HCT116 (cell line): ENCODE data around the gene DERA. TPM values are rescaled to one million over a fixed set of nuclear protein-coding genes. Genes with fewer than 3 reads are reported as not detected.

Experiments
- ATAC-seq: fragments of 200-7000 bp; cut with Tn5 transposase; 2 replicates; pipeline ENCODE4 v1.9.1; 2020; ENCODE audit warnings: mild to moderate bottlenecking, moderate library complexity
- BruUV-seq: library from RNA; stranded (reverse); fragments of 400-500 nt; replicated peaks from 2 replicates; lab custom pipeline; 2021; lab: Mats Ljungman, UMichigan
- CTCF ChIA-PET: fragments of 300-600 bp; sonication (Branson Sonifier 250); formaldehyde crosslinking; loops from one replicate; lab custom pipeline; 2021; ENCODE audit warnings: antibody characterized with exemption; lab: Charles Lee
- POLR2A ChIA-PET: fragments of 300-600, 350-600 bp; sonication (Branson Sonifier 250); formaldehyde crosslinking; loops from one replicate; lab custom pipeline; 2021; ENCODE audit warnings: antibody characterized with exemption; lab: Charles Lee
- RAD21 ChIA-PET, 2 experiments: fragments of 300-600 bp; sonication (Branson Sonifier 250); formaldehyde crosslinking; loops; one replicate each; lab custom pipeline; 2023; ENCODE audit warnings: low total read pairs in 2 of 2; ENCODE audit not compliant: uncharacterized antibody in 2 of 2, unreplicated experiment in 2 of 2, low non-redundant PET in 1 of 2; lab: Charles Lee
- DNase-seq: peaks from one replicate; pipeline ENCODE4 v3.0.0-alpha.2; 2010; ENCODE audit warnings: low read depth, low spot score
- H2AFZ ChIP-seq: fragments of 200-600 bp; shearing (Covaris generic), sonication (generic); 2 replicates; pipeline ENCODE4 v1.6.1; 2017; ENCODE audit warnings: low read depth, mixed run types, mixed read lengths, antibody characterized with exemption, low read length; ENCODE audit not compliant: poor library complexity, severe bottlenecking
- H3K27ac ChIP-seq: 2 replicates; pipeline ENCODE4 v1.5.1; 2012; ENCODE audit warnings: low read depth, low read length
- H3K27me3 ChIP-seq: fragments of 200-600 bp; sonication (generic); 2 replicates; pipeline ENCODE4 v1.6.1; 2016; ENCODE audit warnings: mixed run types, low read length, mixed read lengths; ENCODE audit not compliant: insufficient read depth
- H3K36me3 ChIP-seq, 2 experiments: fragments of 200-500 bp in 1 of 2; fragments of 200-600 bp in 1 of 2; sonication (Bioruptor generic) in 1 of 2; sonication (generic) in 1 of 2; 2 replicates each; pipeline versions ENCODE4 v1.5.1 to v1.6.1; 2014 to 2016; ENCODE audit warnings: low read length in 2 of 2, inconsistent platforms in 1 of 2, mixed read lengths in 1 of 2, mixed run types in 1 of 2; ENCODE audit not compliant: insufficient read depth in 2 of 2, control insufficient read depth in 1 of 2
- H3K4me1 ChIP-seq, 2 experiments: fragments of 200-600 bp in 1 of 2; sonication (generic) in 1 of 2; 2 replicates each; pipeline versions ENCODE4 v1.5.1 to v1.6.1; 2012 to 2017; ENCODE audit warnings: low read length in 2 of 2, inconsistent platforms in 1 of 2, mild to moderate bottlenecking in 1 of 2, mixed read lengths in 1 of 2, mixed run types in 1 of 2, moderate library complexity in 1 of 2; ENCODE audit not compliant: insufficient read depth in 2 of 2, control insufficient read depth in 1 of 2
- H3K4me2 ChIP-seq: fragments of 200-600 bp; sonication (generic); 2 replicates; pipeline ENCODE4 v1.6.1; 2017; ENCODE audit warnings: mixed run types, low read length, mixed read lengths
- H3K4me3 ChIP-seq, 2 experiments: fragments of 200-600 bp in 1 of 2; sonication (generic) in 1 of 2; replicated peaks in 1 of 2; 2 replicates each; pipeline ENCODE4 v1.5.1; 2011 to 2016; ENCODE audit warnings: low read length in 2 of 2, control low read depth in 1 of 2, low read depth in 1 of 2, mild to moderate bottlenecking in 1 of 2, mixed read lengths in 1 of 2, mixed run types in 1 of 2
- H3K79me2 ChIP-seq: fragments of 200-600 bp; sonication (generic); 2 replicates; pipeline ENCODE4 v1.6.1; 2017; ENCODE audit warnings: mild to moderate bottlenecking, mixed run types, low read length, moderate library complexity, mixed read lengths; ENCODE audit not compliant: insufficient read depth
- H3K9ac ChIP-seq: fragments of 200-600 bp; sonication (generic); 2 replicates; pipeline ENCODE4 v1.6.1; 2016; ENCODE audit warnings: low read length, mixed read lengths
- H3K9me2 ChIP-seq: fragments of 200-600 bp; sonication (generic), shearing (Covaris generic); 2 replicates; pipeline ENCODE4 v1.6.1; 2017; ENCODE audit warnings: mixed run types, mild to moderate bottlenecking, moderate library complexity; ENCODE audit not compliant: insufficient read depth
- H3K9me3 ChIP-seq, 2 experiments: fragments of 200-500 bp in 1 of 2; fragments of 200-600 bp in 1 of 2; sonication (Bioruptor generic) in 1 of 2; sonication (generic) in 1 of 2; 2 replicates each; pipeline ENCODE4 v1.6.1; 2014 to 2017; ENCODE audit warnings: low read length in 2 of 2, mixed read lengths in 2 of 2, inconsistent platforms in 1 of 2, low read depth in 1 of 2, mild to moderate bottlenecking in 1 of 2, mixed run types in 1 of 2, moderate library complexity in 1 of 2; ENCODE audit not compliant: control insufficient read depth in 1 of 2, insufficient read depth in 1 of 2
- H4K20me1 ChIP-seq: fragments of 200-600 bp; sonication (generic), shearing (Covaris generic); 2 replicates; pipeline ENCODE4 v1.6.1; 2017; ENCODE audit warnings: mixed run types, mild to moderate bottlenecking, moderate library complexity; ENCODE audit not compliant: insufficient read depth
- ATF3 ChIP-seq: IDR thresholded peaks from 2 replicates; pipeline ENCODE4 v1.6.1; 2012
- CBX3 ChIP-seq: IDR thresholded peaks from 2 replicates; pipeline ENCODE4 v1.6.1; 2012; ENCODE audit warnings: low read depth
- EGR1 ChIP-seq: IDR thresholded peaks from 2 replicates; pipeline ENCODE4 v1.6.1; 2012; ENCODE audit warnings: low read depth
- ELF1 ChIP-seq: IDR thresholded peaks from 2 replicates; pipeline ENCODE4 v1.6.1; 2012; ENCODE audit warnings: low read depth, borderline replicate concordance
- EZH2phosphoT487 ChIP-seq: fragments of 200-600 bp; IDR thresholded peaks from 2 replicates; pipeline ENCODE4 v1.6.1; 2018; ENCODE audit warnings: antibody characterized with exemption, borderline replicate concordance
- POLR2AphosphoS5 ChIP-seq: IDR thresholded peaks from 2 replicates; pipeline ENCODE4 v1.6.1; 2011; ENCODE audit warnings: mild to moderate bottlenecking, low read depth, low read length, moderate library complexity
- RAD21 ChIP-seq: IDR thresholded peaks from 2 replicates; pipeline ENCODE4 v1.6.1; 2012; ENCODE audit warnings: low read depth, mild to moderate bottlenecking
- REST ChIP-seq: IDR thresholded peaks from 2 replicates; pipeline ENCODE4 v1.6.1; 2012; ENCODE audit warnings: low read depth
- SP1 ChIP-seq: IDR thresholded peaks from 2 replicates; pipeline ENCODE4 v1.6.1; 2012; ENCODE audit warnings: low read depth
- SRF ChIP-seq: IDR thresholded peaks from 2 replicates; pipeline ENCODE4 v1.6.1; 2012; ENCODE audit warnings: low read depth
- TCF7L2 ChIP-seq: IDR thresholded peaks from 2 replicates; pipeline ENCODE4 v1.7.0; 2011; ENCODE audit warnings: borderline replicate concordance, inconsistent platforms; ENCODE audit not compliant: insufficient read depth, insufficient read length; ENCODE audit errors: extremely low read depth
- ZBTB33 ChIP-seq: IDR thresholded peaks from 2 replicates; pipeline ENCODE4 v1.6.1; 2011; ENCODE audit warnings: mild to moderate bottlenecking, low read length, moderate library complexity; ENCODE audit not compliant: insufficient replicate concordance; ENCODE audit errors: extremely low read depth
- intact Hi-C: fragments of 100-400 bp; cut with micrococcal nuclease; formaldehyde crosslinking; loops from 2 replicates; pipeline ENCODE4 v1.10.0; 2022
- total RNA-seq: library from RNA; stranded (reverse); gene quantifications from one replicate; pipeline ENCODE4 v1.2.1, GENCODE V29; 2021; ENCODE audit not compliant: unreplicated experiment

The DERA gene
- total RNA-seq, 1 experiment from 2014 or later: 32.6 TPM

- DNase-seq: no peak
- no TSS peak for BruUV-seq
- RAD21 ChIA-PET: no interaction called here
- CTCF ChIA-PET: no interaction called here
- intact Hi-C loops: no loop called here
- H3K9me2 ChIP-seq: no peaks in the 10 kb centered on the region
- no peak; the same call in 1 of the 2 replicates for ATAC-seq
- H3K27me3 ChIP-seq: no peaks in the 10 kb centered on the region
- H3K36me3 ChIP-seq: no peaks in the 10 kb centered on the region
- peaks cover 2 to 22% of the 10 kb centered on the region in 2 experiments; a peak in 3 of 4 replicates for H3K4me1 ChIP-seq
- no peaks in the 10 kb centered on the region for H4K20me1 ChIP-seq
- POLR2A ChIA-PET: no interaction called here
- no peak overlapping the region for H3K27ac ChIP-seq
- no peak for TF ChIP-seq SRF
- TF ChIP-seq RAD21: no peak
- TF ChIP-seq POLR2AphosphoS5: no peak
- TF ChIP-seq TCF7L2: no peak
- TF ChIP-seq REST: no peak
- TF ChIP-seq EZH2phosphoT487: no peak
- no peak for TF ChIP-seq ELF1
- TF ChIP-seq ZBTB33: no peak
- TF ChIP-seq CBX3: no peak
- TF ChIP-seq SP1: no peak
- no peak for TF ChIP-seq EGR1
- TF ChIP-seq ATF3: no peak
- H3K4me3 ChIP-seq: no peak overlapping the region
- no peaks in the 10 kb centered on the region; the same call in 1 of the 2 replicates for H3K79me2 ChIP-seq
- H3K9ac ChIP-seq: no peak overlapping the region
- H3K9me3 ChIP-seq: no peaks in the 10 kb centered on the region
- no peak overlapping the region for H2AFZ ChIP-seq
- peak overlapping the region; percentile 13; the same call in 1 of the 2 replicates for H3K4me2 ChIP-seq
Measured at GRCh38 chr12:15928346-15928745, 17.2 kb downstream of the DERA start.
